ENCODE results near the gene MAP1LC3B.

DNA sequence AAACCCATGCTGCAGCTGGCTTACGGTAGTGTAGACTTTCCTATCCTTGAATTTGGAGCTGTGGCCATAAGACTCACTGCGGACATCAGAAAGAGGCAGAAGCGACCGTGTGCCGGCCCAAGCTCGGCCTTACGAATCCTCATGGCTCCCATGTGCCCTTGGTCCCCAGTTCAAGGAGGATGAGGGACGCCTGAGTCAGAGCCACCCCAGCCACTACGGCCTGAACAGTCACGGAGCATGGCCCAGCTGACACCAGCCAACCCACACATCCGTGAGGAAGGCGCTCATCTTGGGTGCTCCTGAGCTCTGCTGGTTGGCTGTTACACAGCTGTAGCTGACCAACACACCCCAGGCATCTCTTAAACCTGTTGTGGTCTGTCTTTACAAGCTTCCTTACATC, 56.7 kb downstream of the MAP1LC3B start:
- TF ChIP-seq, protein P1, sequence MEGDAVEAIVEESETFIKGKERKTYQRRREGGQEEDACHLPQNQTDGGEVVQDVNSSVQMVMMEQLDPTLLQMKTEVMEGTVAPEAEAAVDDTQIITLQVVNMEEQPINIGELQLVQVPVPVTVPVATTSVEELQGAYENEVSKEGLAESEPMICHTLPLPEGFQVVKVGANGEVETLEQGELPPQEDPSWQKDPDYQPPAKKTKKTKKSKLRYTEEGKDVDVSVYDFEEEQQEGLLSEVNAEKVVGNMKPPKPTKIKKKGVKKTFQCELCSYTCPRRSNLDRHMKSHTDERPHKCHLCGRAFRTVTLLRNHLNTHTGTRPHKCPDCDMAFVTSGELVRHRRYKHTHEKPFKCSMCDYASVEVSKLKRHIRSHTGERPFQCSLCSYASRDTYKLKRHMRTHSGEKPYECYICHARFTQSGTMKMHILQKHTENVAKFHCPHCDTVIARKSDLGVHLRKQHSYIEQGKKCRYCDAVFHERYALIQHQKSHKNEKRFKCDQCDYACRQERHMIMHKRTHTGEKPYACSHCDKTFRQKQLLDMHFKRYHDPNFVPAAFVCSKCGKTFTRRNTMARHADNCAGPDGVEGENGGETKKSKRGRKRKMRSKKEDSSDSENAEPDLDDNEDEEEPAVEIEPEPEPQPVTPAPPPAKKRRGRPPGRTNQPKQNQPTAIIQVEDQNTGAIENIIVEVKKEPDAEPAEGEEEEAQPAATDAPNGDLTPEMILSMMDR (IDR thresholded peaks at IDR 0.05; ENCODE audit: insufficient read depth, low read length) = no peak
- TF ChIP-seq, protein P2, sequence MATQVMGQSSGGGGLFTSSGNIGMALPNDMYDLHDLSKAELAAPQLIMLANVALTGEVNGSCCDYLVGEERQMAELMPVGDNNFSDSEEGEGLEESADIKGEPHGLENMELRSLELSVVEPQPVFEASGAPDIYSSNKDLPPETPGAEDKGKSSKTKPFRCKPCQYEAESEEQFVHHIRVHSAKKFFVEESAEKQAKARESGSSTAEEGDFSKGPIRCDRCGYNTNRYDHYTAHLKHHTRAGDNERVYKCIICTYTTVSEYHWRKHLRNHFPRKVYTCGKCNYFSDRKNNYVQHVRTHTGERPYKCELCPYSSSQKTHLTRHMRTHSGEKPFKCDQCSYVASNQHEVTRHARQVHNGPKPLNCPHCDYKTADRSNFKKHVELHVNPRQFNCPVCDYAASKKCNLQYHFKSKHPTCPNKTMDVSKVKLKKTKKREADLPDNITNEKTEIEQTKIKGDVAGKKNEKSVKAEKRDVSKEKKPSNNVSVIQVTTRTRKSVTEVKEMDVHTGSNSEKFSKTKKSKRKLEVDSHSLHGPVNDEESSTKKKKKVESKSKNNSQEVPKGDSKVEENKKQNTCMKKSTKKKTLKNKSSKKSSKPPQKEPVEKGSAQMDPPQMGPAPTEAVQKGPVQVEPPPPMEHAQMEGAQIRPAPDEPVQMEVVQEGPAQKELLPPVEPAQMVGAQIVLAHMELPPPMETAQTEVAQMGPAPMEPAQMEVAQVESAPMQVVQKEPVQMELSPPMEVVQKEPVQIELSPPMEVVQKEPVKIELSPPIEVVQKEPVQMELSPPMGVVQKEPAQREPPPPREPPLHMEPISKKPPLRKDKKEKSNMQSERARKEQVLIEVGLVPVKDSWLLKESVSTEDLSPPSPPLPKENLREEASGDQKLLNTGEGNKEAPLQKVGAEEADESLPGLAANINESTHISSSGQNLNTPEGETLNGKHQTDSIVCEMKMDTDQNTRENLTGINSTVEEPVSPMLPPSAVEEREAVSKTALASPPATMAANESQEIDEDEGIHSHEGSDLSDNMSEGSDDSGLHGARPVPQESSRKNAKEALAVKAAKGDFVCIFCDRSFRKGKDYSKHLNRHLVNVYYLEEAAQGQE (IDR thresholded peaks at IDR 0.05; ENCODE audit: insufficient replicate concordance, low read depth) = no peak
- TF ChIP-seq GABPA (IDR thresholded peaks at IDR 0.05; ENCODE audit: low read depth) = no peak
- no peak for TF ChIP-seq POLR2AphosphoS5 (IDR thresholded peaks at IDR 0.05; ENCODE audit: low read depth)
- no peak for TF ChIP-seq SPI1 (IDR thresholded peaks at IDR 0.05; ENCODE audit: borderline replicate concordance, low read depth)

All from HL-60 (cell line).